Left lung (tissue), 10 donors: ENCODE measurements around the gene PCID2. TPM values are rescaled to one million over a fixed set of nuclear protein-coding genes. Genes with fewer than 3 reads are reported as not detected.
A peak's percentile ranks its signal among the peaks of the same experiment; 100 is the strongest.

Experiments
- ATAC-seq: fragments of 200-7000 bp; cut with Tn5 transposase; one replicate; pipeline ENCODE4 v1.9.1; 2020; ENCODE audit warnings: moderate library complexity
- DNase-seq, 4 donors: peaks; one replicate each; pipeline ENCODE4 v3.0.0-alpha.2; 2013 to 2020
- H3K27ac ChIP-seq, 2 donors: fragments of 200-600 bp; sonication (generic) in 1 of 2; one replicate each; pipeline versions ENCODE4 v1.5.0 to v1.8.0; 2020 to 2021
- H3K27me3 ChIP-seq, 2 donors: fragments of 200-600 bp; sonication (generic) in 1 of 2; one replicate each; pipeline versions ENCODE4 v1.5.0 to v1.8.0; 2020 to 2021
- H3K36me3 ChIP-seq, 2 donors: fragments of 200-600 bp; sonication (generic) in 1 of 2; one replicate each; pipeline versions ENCODE4 v1.5.0 to v1.8.0; 2020 to 2021
- H3K4me1 ChIP-seq, 2 donors: fragments of 200-600 bp; one replicate each; pipeline ENCODE4 v1.8.0; 2021
- H3K4me3 ChIP-seq, 2 donors: fragments of 200-600 bp; sonication (generic) in 1 of 2; one replicate each; pipeline versions ENCODE4 v1.5.0 to v1.8.0; 2020 to 2021; ENCODE audit warnings: mild to moderate bottlenecking in 1 of 2
- H3K9me3 ChIP-seq, 2 donors: fragments of 200-600 bp; sonication (generic) in 1 of 2; one replicate each; pipeline versions ENCODE4 v1.5.0 to v1.8.0; 2020 to 2021
- intact Hi-C, 2 donors: fragments of 100-400 bp; cut with DNase I; formaldehyde crosslinking; loops; one replicate each; pipeline versions ENCODE4 v1.11.2 to v1.14.2; 2022
- polyA plus RNA-seq, 6 donors: library from polyadenylated mRNA; unstranded; fragments of 120-200 nt; gene quantifications; one replicate each; pipeline ENCODE4 v1.2.1, GENCODE V29; 2013; ENCODE audit not compliant: insufficient read length in 6 of 6
- total RNA-seq, 2 donors: library from RNA; stranded (reverse); fragmentation: NEBNext Ultra II Directional; extraction: Animal tissue kit (Norgen Biotek cat#: 25700); gene quantifications; one replicate each; pipeline ENCODE4 v1.2.1, GENCODE V29; 2021
- TF ChIP-seq, protein P1 (sequence below), 2 donors: fragments of 200-600 bp; sonication (generic) in 1 of 2; IDR thresholded peaks; one replicate each; pipeline versions ENCODE4 v1.5.0 to v1.8.0; 2021; ENCODE audit warnings: antibody characterized with exemption in 2 of 2
- donor health status: DM: no; HTN: yes; CAD: no.
- donor health status: DM: no; HTN: no; CAD: no.

The PCID2 gene
- total and polyA plus RNA-seq, 8 donors = 30.5 to 79.7 (median 70.9) TPM

DNA sequence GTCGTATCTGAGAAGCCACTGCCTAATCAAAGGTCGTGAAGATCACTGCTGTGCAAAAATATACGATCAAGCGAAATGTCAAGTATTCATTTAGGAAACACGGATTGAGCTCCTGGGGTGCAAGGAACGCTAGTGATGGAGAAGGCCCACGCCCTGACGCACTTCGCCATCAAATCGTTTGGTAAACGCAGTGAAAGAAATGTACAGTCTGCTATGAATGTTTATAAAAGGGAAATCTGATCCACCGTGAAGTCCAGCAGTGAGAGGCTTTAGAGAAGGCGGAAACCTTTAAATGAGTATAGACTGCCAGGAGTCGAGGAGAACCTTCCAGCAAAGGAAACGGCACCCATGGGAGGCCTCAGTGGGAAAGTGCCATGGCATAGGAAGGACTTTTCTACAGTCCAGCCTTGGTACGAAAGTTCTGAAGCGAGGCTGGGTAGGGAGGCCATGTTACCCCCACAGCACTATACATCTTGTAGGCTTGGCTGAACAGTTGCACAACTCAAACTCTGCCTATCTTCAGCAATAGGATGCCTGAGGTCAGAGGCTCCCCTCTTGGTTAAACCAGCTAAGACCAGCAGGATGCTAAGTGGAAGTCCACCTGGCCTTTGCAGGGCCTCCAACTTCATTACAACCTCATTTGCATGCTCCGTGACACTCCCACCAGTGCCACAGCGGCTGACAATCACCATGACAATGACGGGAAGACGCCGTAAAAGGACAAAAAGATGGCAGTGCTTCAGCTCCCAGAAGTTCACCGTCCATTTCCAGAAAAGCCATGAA, 20.4 kb downstream of the PCID2 start:
- intact Hi-C loops = no loop called here
- TF ChIP-seq, protein P1, sequence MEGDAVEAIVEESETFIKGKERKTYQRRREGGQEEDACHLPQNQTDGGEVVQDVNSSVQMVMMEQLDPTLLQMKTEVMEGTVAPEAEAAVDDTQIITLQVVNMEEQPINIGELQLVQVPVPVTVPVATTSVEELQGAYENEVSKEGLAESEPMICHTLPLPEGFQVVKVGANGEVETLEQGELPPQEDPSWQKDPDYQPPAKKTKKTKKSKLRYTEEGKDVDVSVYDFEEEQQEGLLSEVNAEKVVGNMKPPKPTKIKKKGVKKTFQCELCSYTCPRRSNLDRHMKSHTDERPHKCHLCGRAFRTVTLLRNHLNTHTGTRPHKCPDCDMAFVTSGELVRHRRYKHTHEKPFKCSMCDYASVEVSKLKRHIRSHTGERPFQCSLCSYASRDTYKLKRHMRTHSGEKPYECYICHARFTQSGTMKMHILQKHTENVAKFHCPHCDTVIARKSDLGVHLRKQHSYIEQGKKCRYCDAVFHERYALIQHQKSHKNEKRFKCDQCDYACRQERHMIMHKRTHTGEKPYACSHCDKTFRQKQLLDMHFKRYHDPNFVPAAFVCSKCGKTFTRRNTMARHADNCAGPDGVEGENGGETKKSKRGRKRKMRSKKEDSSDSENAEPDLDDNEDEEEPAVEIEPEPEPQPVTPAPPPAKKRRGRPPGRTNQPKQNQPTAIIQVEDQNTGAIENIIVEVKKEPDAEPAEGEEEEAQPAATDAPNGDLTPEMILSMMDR (IDR thresholded peaks at IDR 0.05) = no peak
- peaks cover 0 to 24% of the 10 kb centered on the region in 2 donors for H3K4me1 ChIP-seq
- H3K27me3 ChIP-seq = no peaks in the 10 kb centered on the region
- peaks cover 0 to 68% of the 10 kb centered on the region in 2 donors for H3K36me3 ChIP-seq
- H3K4me3 ChIP-seq = no peak overlapping the region
- H3K27ac ChIP-seq = peak overlapping the region in 1 of 2 donors; percentile 77
- H3K9me3 ChIP-seq = no peaks in the 10 kb centered on the region
- ATAC-seq = no peak
- no peak for DNase-seq

DNA sequence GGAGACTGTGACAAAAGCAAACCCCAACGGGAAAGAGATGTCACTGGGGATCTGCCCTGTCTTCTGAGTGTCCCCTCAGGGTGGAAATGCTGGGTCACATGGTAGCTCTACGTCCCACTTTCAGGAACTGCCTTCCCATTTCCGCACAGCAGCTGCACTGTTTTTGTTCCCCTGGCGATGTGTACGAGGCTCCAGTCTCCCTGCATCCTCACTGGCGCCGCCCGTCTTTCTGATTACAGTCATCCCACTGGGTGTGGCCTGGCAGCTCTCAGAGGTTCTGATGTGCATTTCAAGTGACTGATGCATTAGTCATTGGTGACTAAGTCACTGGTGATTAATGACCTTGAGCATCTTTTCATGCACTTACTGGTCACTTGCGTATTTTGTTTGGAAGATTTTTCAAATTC, 21.2 kb downstream of the PCID2 start:
- Histone ChIP-seq H3K27ac (peak overlapping the region; percentile 15 to 77), H3K4me1 (peaks cover 0 to 24% of the 10 kb centered on the region in 2 donors), H3K27me3 (no peaks in the 10 kb centered on the region), H3K36me3 (peaks cover 0 to 70% of the 10 kb centered on the region in 2 donors), H3K9me3 (no peaks in the 10 kb centered on the region), H3K4me3 (no peak overlapping the region)
- DNase-seq = peak in 2 of 4 donors; percentile 82 to 89
- TF ChIP-seq, protein P1 (IDR thresholded peaks at IDR 0.05) = no peak
- intact Hi-C loops = no loop called here
- peak; percentile 94 for ATAC-seq

DNA sequence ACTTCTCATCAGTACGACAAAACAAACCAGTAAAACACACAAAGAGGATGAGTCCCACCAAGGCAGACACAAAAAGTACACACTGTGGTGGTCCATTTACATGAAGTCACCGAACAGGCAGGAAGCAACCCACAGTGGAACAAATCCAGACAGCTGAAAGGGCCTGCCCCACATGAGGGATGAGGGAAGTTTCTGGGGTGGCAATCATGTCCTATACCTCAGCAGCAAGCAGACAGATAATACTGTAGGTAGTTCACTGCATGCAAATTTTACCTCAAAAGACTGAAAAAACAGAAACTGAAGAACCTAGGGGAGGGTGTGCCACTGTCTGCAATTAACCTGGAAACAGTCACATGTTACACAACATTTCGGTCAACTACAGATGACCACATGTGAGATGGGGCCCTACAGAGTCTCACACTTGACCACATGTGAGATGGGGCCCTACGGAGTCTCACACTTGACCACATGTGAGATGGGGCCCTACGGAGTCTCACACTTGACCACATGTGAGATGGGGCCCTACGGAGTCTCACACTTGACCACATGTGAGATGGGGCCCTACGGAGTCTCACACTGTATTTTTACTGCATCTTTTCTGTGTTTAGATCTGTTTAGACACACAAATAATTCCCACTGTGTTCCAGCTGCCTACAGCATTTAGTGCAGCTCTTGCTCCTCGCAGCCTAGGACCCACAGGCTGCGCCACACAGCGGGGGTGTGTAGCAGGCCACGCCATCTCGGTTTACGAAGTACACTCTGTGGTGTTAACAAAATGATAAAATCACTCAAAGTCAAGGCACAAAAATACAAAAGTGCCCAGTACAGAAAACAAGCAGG, 22.2 kb downstream of the PCID2 start:
- intact Hi-C loops = no loop called here
- Histone ChIP-seq H3K27ac (peak overlapping the region in 1 of 2 donors; percentile 77), H3K4me1 (peaks cover 0 to 24% of the 10 kb centered on the region in 2 donors), H3K27me3 (no peaks in the 10 kb centered on the region), H3K9me3 (no peaks in the 10 kb centered on the region), H3K36me3 (peaks cover 0 to 71% of the 10 kb centered on the region in 2 donors), H3K4me3 (no peak overlapping the region)
- no peak for DNase-seq
- no peak for ATAC-seq
- TF ChIP-seq, protein P1 (IDR thresholded peaks at IDR 0.05) = no peak

DNA sequence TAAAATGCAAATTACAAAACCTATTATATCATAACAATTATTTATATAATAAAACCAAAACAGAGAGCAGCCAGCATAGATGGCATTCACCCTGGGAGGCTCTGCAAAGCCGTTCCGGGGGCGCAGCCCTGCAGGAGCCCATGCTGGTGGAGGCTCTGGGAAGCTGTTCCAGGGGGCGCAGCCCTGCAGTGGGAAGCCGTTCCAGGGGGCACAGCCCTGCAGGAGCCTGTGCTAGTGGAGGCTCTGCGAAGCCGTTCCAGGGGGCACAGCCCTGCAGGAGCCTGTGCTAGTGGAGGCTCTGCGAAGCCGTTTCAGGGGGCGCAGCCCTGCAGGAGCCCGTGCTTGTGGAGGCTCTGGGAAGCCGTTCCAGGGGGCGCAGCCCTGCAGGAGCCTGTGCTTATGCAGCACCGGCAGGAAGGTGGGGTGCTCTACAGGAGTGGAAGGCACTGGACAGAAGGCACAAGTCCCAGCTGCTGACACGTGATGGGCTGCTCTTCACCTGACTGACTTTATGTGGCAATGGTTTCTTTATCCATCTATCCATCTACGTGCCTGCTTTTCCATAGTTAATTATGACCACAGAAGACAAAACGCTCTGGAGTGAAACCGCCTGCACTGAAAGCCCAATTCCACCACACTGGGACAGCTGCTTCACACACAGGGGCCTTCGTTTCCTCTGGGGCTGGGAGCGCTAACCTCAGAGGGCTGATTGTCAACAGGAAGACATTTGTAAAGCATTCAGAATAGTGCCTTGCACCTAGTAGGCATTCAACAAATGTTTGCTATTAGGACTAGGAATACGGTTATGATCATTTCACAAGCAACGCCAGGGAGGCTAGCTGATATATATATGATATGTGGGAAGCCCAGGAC, 23.7 kb downstream of the PCID2 start:
- peaks cover 0 to 24% of the 10 kb centered on the region in 2 donors for H3K4me1 ChIP-seq
- ATAC-seq (no peak), DNase-seq (no peak)
- H3K27ac ChIP-seq = no peak overlapping the region
- H3K27me3 ChIP-seq = no peaks in the 10 kb centered on the region
- intact Hi-C loops = no loop called here
- no peaks in the 10 kb centered on the region for H3K9me3 ChIP-seq
- TF ChIP-seq, protein P1 (IDR thresholded peaks at IDR 0.05) = no peak
- peaks cover 0 to 71% of the 10 kb centered on the region in 2 donors for H3K36me3 ChIP-seq
- no peak overlapping the region for H3K4me3 ChIP-seq
